ENCODE measurements around the gene IL17C. TPM values are rescaled to one million over a fixed set of nuclear protein-coding genes. Genes with fewer than 3 reads are reported as not detected.

Gene IL17C
- total RNA-seq, 1 donor from 2014 or later: not detected

DNA sequence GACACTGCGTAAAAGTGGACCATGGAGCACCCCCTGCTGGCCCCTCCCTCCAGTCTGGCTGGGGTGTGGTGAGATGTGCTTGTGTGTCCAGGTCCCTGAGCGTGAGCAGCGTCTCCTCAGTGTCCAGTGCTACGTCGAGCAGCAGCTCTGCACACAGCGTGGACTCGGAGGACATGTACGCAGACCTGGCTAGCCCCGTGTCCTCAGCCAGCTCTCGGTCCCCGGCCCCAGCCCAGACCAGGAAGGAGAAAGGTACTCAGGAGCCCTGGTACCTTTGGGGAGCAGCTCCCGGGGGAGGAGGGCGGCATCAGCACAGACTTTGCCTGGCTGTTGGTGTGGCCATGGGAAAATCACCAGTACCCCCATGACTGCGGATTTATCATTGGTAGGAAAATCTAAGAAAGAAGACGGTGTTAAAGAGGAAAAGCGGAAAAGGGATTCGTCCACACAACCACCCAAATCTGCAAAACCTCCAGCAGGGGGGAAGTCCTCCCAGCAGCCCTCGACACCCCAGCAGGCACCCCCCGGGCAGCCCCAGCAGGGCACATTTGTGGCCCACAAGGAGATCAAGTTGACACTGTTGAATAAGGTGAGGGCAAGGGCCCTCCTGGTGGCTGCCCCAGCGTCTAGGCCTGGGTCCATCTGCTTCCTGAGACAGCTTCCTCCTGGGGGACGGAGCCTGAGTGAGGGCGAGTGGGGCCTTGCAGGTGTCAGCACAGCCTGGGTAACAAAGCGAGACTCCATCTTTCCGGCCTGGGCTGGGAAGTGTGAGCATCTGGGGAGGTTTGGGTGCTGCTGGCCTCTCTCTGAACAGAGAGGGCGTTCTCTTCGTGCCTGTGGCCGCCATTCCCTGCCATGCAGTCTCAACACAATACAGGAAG is 10.6 kb upstream of the IL17C start:
- DNase-seq (ENCODE audit: low spot score): no peak

DNA sequence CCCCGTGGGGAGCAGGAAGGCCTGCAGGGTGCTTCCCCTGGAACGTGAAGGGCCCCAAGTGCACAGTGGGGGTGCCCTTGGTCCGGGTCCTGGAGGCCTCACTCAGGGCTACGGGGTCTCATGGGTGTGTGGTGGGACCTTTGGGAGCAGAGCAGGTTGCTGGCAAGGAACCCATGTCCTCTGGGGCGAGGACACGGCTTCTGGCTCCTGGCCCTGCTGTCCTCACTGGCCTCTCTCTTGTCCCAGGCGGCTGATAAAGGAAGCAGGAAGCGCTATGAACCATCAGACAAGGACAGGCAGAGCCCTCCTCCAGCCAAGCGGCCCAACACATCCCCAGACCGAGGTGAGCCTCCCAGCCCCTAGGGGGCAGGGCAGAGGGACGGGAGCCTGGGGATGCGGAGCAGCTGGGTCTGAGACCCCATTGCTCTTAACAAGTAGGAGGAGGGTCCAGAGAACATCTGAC is 9.8 kb upstream of the IL17C start:
- DNase-seq (ENCODE audit: low spot score): no peak

DNA sequence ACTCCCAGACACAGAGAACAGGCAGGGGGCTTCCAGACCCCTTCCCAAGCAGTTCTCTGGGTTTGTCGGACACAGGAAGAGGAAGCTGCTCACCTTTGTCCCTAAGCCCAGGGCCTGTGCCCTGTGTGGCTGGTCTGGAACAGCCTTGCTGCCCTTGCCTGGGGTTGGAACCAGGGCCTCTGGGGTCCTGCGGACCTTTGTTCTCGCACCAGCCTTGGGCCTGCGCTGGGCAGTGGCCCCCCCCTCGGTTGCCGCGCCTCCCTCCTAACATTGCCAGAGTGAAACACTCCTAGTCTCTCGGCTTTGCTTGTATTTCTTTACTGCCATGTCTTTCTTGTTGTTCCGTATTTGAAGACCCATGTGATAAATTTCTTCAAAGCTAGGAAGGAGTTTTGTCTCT is 8.5 kb upstream of the IL17C start:
- no peak for DNase-seq (ENCODE audit: low spot score)

DNA sequence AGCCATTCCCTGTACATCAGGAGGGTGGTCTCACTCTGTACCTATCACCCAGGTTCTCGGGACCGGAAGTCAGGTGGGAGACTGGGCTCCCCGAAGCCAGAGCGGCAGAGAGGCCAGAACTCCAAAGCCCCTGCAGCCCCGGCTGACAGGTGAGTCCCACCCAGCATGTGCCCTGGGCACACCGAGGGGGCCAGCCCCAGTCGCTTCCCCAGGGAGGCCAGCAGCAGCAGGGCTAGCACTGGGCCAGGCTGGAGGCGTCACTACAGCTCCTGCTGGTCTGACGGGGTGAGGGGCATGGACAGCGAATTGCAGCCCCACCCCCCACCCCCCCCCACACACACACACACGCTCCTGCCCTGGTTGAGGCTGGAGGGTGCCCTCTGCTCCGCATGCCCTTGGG is 7.9 kb upstream of the IL17C start:
- DNase-seq (ENCODE audit: low spot score): no peak

DNA sequence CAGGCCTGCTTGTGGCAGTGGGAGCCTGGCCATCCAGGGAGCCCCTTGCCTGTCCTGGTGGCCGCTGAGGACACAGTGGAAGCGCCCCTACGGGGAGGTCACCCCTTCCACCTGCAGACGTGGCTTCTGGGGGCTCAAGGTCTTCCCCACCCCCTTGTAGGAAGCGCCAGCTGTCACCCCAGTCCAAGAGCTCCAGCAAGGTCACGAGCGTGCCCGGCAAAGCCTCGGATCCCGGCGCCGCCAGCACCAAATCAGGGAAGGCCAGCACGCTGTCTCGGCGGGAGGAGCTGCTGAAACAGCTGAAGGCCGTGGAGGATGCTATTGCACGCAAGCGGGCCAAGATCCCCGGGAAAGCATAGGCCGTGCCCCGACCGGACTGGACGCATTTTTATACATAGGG is 7.4 kb upstream of the IL17C start:
- DNase-seq (ENCODE audit: low spot score): no peak

DNA sequence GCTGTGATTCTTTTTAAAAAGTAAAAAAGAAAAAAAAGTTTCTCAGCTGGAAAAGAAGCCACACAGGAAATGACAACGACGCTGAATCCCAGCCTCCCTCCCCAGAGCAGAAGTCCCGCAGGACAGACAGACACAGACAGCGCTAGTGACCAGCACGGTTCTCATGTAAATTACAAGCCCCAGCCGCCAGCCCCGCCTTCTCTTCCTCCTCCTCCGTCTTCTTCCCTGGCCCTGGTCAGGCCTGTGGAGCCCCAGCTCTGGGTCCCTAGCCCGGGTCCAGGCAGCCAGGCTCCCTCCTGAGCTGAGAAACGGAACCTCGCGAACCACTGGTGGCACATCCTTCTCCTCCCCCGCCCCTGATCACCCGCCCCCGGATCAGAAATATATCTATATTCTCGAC is 7.0 kb upstream of the IL17C start:
- no peak for DNase-seq (ENCODE audit: low spot score)

DNA sequence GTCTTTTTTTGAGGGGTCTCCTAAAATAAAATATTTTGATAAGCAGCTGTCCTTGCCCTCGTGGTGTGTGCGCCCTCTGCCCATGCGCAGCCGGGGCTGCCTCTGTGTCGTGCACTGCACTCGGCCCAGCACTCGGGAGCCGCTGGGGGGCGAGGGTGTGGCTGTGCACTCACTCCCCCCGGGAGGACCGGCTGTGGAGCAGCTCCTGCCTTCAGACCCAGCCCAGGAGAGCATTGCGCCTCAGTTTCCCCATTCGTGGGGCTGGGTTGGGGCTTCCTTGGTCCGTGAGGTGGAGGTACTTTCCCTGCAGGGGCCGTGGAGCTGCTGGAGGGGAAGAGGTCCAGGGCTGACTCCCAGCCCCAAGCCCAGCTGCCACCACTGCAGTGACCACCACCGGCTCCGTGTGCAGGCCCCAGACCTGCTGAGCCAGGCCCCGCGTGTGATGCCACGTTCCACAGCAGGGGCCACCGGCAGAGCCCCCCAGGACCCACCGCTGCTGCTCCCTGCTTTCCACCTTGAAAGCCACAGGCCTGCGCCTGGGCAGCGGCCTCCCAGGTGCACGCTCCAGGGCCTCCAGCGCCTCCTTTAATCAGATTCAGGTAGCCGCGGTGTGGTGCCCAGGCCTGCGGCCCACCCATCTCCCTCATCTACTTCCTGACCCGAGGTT is 6.3 kb upstream of the IL17C start:
- no peak for DNase-seq (ENCODE audit: low spot score)

DNA sequence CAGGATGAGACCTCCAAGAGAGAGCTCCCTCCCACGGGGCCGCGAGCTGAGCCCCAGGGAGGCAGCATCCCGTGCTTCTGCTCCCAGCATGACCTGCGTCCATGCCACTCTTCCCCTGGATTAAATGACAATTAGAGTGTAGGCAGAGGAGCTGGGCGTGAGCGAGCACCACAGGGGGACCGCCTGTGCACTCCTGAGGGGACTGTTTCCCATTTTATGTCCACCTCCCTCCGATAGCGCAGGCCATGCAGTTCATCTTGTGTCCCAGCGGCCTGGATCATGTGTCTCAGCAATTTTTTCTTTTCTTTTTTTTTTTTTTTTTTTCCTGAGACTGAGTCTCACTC is 5.8 kb upstream of the IL17C start:
- DNase-seq (ENCODE audit: low spot score): no peak

DNA sequence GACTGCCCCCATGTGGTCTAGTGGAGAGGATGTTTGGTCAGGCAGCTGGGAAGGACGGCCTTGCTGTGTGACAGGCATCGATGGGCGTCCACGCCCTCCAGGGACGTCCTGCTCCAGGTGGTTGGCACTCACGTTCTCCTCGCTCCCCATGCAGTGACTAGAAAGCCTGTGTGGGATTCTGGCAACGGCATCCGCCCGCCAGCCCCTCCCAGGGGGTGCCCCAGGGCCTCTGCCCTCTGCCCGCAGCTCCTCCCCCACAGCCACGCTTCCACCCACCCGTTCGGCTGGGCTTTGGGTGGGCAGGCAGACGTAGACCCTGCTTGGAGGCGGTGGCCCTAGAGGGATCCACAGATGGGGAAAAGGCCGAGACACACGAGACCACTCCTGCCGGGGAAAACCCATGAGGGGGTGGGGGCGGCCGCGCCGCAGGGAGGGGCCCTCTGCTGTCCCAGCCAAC is 4.7 kb upstream of the IL17C start:
- no peak for DNase-seq (ENCODE audit: low spot score)

DNA sequence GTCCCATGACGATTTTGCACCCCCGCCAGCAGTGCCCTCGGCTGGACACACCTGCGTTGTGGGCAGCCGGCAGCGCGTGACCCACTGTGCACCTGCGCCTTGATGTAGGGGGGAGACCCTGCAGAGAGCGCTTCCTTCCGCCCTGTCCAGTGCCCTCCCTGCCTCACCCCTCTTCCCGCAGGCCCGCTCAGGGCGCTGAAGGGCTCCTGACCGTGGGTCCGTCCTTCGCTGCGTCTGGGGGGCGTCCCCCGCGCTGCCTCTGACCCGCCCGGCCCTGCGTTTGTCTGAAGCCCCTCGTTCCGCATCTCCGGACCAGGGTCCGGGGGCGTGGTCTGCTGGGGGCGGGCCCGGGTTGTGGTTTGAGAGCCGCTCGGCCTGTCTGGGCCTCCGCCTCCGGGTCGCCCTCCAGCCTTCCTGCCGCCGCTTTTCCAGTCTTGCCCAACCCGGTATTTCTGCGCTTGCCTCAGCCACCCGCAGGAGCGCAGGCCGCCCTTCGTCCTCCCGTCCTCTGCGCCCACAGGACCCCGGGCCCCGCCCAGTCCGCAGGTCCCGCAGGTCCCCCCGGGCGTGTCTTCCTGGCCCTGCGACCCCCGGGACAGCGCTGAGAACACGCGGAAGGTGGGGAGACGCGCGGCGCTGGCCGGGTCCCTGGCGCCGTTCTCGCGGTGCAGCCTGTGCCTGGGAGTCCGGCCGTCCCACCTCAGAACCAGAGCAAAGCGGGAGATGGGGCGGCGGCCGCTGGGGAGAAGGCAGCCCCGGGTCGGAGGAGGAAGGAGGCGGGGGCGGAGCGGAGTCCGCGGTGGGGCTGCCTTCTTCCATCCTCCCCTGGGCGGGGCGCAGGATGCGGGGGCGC is 4.0 kb upstream of the IL17C start:
- no peak for DNase-seq (ENCODE audit: low spot score)

DNA sequence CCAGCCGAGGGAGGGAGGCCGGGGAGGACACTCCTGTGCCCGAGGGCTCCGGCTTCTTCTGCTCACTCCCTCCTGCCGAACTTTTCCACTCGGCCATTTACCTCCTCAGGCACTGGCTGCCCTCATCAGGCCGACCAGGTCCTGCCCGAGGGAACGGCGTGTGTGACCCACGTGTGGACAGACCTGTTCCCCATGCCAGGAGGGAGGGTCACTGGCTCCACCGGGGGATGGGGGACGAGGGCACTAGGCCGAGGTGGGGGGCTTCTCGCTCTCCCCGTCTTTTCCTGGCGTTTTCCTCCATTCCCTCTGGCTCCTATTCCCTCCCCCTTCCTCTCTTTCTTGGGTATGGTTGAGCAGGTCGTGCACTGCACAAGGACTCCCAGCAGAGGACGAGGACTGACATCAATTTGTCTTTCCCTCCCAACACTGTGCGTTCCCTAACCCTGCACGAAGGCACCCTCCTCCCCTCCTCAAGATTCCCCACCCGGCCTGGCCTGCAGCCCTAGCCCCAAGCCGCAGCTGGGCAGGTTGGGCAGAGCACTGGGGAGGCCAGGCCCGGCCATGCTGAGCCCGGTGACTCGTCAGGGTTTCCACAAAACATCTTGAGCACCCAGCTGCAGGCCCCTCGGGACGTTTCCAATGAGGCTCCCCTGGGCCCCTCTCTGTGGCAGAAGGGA is 3.2 kb upstream of the IL17C start:
- DNase-seq (ENCODE audit: low spot score): no peak

DNA sequence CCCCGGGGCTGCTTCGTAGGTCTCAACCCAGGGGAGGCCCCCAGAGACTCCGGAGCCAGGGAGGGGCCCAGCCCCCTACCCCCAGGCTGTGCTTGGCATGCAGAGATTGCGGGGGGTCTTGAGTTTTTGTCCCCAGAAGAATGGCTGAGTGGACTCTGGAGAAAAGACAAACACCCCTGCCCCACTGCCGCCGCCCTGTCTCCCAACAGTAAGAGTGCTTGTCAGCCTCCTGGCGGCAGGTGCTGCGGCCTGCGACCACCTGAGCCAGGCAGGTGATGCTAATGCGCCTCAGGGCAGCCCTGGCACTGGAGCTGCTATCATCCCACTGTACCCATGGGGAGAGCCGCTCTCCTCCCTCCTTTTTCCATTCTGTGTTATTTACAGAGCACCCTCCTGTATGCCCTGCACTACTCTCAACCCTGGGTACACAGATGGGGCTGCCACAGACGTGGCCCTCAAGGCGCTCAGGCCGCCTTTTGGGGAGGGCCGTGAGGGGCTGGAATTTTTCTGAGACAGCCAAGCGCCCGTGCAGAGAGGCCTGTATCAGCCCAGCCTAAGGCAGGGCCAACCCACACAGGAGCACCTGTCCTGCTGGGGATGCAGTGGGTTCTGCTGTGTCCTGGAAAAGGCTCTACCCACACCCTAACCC is 2.6 kb upstream of the IL17C start:
- DNase-seq (ENCODE audit: low spot score): no peak

DNA sequence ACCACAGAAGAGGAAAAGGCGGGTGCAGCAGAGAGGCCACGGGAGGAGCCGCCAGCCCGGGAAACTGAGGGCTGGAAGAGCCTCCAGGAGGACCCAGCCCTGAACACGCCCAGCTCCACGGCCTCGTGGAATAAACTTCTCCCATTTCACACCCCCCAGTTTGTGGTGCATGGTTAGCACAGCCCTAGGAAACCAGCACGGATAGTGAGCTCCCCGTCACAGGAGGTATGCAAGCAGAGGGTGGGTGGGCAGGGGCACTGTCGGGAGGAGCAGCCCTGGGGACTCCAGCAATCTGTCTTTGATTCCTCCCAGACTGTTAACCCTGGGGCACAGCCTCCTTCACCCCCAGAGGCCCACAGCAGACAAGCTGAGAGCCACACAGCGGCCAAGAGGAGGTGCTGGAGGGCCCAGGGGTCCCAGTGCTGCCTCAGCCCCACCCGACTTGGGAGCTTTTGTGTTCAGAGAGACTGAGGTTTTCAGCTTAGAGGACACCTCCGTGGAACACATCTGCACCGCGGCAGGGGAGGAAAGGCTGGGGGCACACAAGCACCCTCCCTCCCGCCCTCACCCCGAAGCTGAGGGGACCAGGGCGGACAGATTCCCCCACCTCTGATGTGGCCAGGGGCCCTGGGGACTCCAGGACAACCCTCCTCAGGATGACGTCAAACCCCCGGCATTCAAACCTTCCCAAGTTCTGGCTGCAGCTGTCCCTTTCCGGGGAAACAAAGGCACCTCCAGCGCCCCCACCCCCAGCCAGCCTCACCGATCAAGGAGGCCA is 1.7 kb upstream of the IL17C start:
- DNase-seq (ENCODE audit: low spot score): no peak

DNA sequence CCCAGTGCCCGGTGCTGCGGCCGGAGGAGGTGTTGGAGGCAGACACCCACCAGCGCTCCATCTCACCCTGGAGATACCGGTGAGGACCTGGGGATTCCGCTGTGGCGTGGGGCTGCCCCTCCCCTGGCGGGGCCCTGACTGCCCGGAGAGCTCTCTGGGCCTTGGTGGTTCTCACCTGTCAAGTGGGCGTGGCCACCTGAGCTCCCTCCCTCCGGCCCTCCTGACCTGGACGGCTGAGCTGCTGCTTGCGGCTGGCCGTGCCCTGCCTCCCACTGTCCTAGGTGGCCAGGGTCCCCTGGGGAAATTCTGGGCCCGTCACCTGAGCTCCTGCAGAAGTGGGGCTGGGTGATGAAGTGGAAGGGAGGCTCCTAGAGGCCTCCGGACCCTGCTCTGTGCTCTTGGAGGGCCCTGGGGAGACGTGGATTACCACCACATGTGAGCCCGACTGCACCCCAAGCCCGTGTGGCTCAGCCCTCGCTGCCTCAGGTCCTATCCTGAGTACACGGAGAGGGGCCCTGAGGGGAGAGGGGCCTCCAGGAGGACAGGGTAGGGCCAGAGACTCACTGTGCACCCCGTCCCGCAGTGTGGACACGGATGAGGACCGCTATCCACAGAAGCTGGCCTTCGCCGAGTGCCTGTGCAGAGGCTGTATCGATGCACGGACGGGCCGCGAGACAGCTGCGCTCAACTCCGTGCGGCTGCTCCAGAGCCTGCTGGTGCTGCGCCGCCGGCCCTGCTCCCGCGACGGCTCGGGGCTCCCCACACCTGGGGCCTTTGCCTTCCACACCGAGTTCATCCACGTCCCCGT is 1.1 kb downstream of the IL17C start:
- no peak for DNase-seq (ENCODE audit: low spot score)

DNA sequence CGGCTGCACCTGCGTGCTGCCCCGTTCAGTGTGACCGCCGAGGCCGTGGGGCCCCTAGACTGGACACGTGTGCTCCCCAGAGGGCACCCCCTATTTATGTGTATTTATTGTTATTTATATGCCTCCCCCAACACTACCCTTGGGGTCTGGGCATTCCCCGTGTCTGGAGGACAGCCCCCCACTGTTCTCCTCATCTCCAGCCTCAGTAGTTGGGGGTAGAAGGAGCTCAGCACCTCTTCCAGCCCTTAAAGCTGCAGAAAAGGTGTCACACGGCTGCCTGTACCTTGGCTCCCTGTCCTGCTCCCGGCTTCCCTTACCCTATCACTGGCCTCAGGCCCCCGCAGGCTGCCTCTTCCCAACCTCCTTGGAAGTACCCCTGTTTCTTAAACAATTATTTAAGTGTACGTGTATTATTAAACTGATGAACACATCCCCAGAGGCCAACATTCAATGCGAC is 1.7 kb downstream of the IL17C start:
- no peak for DNase-seq (ENCODE audit: low spot score)

DNA sequence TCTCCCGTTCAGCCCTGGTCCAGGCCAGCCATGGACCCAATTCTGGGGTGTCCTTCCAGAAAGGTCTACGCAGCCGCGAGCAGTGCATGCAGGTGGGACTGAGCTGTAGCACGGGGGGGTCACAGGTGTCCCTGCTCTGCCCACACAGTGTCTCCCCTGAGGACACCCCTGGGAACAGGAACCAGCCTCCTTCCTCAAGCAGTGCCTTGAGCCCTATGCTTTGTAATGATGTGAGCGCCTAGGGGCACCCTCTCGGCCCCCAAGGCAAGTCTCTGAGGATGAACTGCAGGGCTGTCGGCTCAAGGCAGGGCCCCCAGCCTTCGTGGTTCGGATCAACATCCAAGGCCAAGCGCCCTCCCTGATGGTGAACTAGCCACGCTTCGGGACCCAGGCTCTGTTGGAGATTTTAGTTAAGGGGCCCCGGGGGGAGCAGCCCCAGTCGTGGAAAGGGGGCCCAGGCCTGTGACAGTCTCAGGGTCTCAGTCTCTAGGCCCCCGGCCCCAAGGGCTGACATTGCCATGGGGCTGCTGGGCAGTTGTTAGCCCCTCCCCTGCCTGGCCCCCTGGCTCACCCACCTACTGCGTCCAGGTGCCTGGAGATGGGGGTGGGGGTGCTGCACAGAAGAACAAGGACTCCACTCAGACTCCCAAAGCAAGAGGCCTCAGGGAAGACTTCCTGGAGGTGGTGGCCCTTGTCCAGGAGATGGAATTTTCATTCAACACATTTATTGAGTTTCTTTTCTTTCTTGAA is 2.3 kb downstream of the IL17C start:
- no peak for DNase-seq (ENCODE audit: low spot score)

DNA sequence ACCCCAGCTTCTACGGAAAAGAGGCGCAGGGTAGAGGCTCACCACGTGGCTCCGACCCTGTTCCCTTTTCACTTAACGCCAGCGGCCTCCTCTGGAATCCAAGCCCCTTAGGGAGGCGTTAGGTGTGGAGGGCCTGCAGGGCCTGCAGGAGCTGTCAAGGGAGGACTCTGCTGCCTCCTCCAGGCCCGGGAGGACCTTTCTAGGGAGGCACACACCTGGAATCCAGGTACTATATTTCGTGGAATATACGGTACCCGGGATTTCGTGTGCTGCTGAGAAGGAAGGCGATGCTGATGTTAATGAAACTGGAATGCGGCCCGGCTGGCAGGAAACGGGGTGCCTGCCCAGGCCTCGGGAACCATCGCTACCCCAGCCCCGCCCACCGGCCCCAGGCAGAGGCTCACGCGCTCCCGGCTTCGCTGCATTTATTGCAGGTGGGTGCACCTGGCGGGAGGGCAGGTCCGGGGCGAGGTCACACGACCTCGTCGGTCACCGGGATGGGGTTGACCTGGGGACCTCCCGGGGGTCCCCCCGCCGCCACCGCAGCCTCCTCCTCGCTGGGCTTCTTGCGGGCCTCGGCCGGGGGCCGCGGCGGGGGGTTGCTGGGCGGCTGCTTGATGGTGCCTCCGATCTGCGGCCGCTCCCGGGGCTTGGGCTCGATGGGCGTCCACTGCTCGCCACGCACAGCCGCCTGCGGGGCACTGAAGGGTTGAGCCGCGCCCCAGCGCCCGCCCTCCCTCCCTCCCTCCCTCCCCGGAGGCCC is 4.7 kb downstream of the IL17C start:
- no peak for DNase-seq (ENCODE audit: low spot score)

DNA sequence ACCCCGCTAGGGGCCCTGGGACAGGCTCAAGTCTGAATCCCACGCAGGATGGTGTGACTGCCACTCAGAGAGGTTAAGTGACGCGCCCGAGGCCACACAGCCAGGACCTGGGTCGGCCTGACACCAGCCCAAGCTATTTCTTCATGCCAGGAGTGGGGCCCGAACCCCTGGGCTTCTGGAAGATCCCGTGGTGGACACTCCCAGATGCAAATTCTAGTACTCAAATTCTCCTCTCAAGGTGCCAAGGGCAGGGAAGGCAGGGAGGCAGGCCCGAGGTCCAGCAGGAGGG is 5.2 kb downstream of the IL17C start:
- no peak for DNase-seq (ENCODE audit: low spot score)

Measured in ureter (tissue), 1 donor.